HCT116 (cell line): Measurements from ENCODE around the gene SLC22A5. TPM values are rescaled to one million over a fixed set of nuclear protein-coding genes. Genes with fewer than 3 reads are reported as not detected.

Experiments
- ATAC-seq: fragments of 200-7000 bp; cut with Tn5 transposase; 2 replicates; pipeline ENCODE4 v1.9.1; 2020; ENCODE audit warnings: mild to moderate bottlenecking, moderate library complexity
- BruUV-seq: library from RNA; stranded (reverse); fragments of 400-500 nt; replicated peaks from 2 replicates; lab custom pipeline; 2021; lab: Mats Ljungman, UMichigan
- CTCF ChIA-PET: fragments of 300-600 bp; sonication (Branson Sonifier 250); formaldehyde crosslinking; loops from one replicate; lab custom pipeline; 2021; ENCODE audit warnings: antibody characterized with exemption; lab: Charles Lee
- POLR2A ChIA-PET: fragments of 300-600, 350-600 bp; sonication (Branson Sonifier 250); formaldehyde crosslinking; loops from one replicate; lab custom pipeline; 2021; ENCODE audit warnings: antibody characterized with exemption; lab: Charles Lee
- RAD21 ChIA-PET, 2 experiments: fragments of 300-600 bp; sonication (Branson Sonifier 250); formaldehyde crosslinking; loops; one replicate each; lab custom pipeline; 2023; ENCODE audit warnings: low total read pairs in 2 of 2; ENCODE audit not compliant: uncharacterized antibody in 2 of 2, unreplicated experiment in 2 of 2, low non-redundant PET in 1 of 2; lab: Charles Lee
- DNase-seq: peaks from one replicate; pipeline ENCODE4 v3.0.0-alpha.2; 2010; ENCODE audit warnings: low read depth, low spot score
- H2AFZ ChIP-seq: fragments of 200-600 bp; shearing (Covaris generic), sonication (generic); 2 replicates; pipeline ENCODE4 v1.6.1; 2017; ENCODE audit warnings: low read depth, mixed run types, mixed read lengths, antibody characterized with exemption, low read length; ENCODE audit not compliant: poor library complexity, severe bottlenecking
- H3K27ac ChIP-seq: 2 replicates; pipeline ENCODE4 v1.5.1; 2012; ENCODE audit warnings: low read depth, low read length
- H3K27me3 ChIP-seq: fragments of 200-600 bp; sonication (generic); 2 replicates; pipeline ENCODE4 v1.6.1; 2016; ENCODE audit warnings: mixed run types, low read length, mixed read lengths; ENCODE audit not compliant: insufficient read depth
- H3K36me3 ChIP-seq, 2 experiments: fragments of 200-500 bp in 1 of 2; fragments of 200-600 bp in 1 of 2; sonication (Bioruptor generic) in 1 of 2; sonication (generic) in 1 of 2; 2 replicates each; pipeline versions ENCODE4 v1.5.1 to v1.6.1; 2014 to 2016; ENCODE audit warnings: low read length in 2 of 2, inconsistent platforms in 1 of 2, mixed read lengths in 1 of 2, mixed run types in 1 of 2; ENCODE audit not compliant: insufficient read depth in 2 of 2, control insufficient read depth in 1 of 2
- H3K4me1 ChIP-seq, 2 experiments: fragments of 200-600 bp in 1 of 2; sonication (generic) in 1 of 2; 2 replicates each; pipeline versions ENCODE4 v1.5.1 to v1.6.1; 2012 to 2017; ENCODE audit warnings: low read length in 2 of 2, inconsistent platforms in 1 of 2, mild to moderate bottlenecking in 1 of 2, mixed read lengths in 1 of 2, mixed run types in 1 of 2, moderate library complexity in 1 of 2; ENCODE audit not compliant: insufficient read depth in 2 of 2, control insufficient read depth in 1 of 2
- H3K4me2 ChIP-seq: fragments of 200-600 bp; sonication (generic); 2 replicates; pipeline ENCODE4 v1.6.1; 2017; ENCODE audit warnings: mixed run types, low read length, mixed read lengths
- H3K4me3 ChIP-seq, 2 experiments: fragments of 200-600 bp in 1 of 2; sonication (generic) in 1 of 2; replicated peaks in 1 of 2; 2 replicates each; pipeline ENCODE4 v1.5.1; 2011 to 2016; ENCODE audit warnings: low read length in 2 of 2, control low read depth in 1 of 2, low read depth in 1 of 2, mild to moderate bottlenecking in 1 of 2, mixed read lengths in 1 of 2, mixed run types in 1 of 2
- H3K79me2 ChIP-seq: fragments of 200-600 bp; sonication (generic); 2 replicates; pipeline ENCODE4 v1.6.1; 2017; ENCODE audit warnings: mild to moderate bottlenecking, mixed run types, low read length, moderate library complexity, mixed read lengths; ENCODE audit not compliant: insufficient read depth
- H3K9ac ChIP-seq: fragments of 200-600 bp; sonication (generic); 2 replicates; pipeline ENCODE4 v1.6.1; 2016; ENCODE audit warnings: low read length, mixed read lengths
- H3K9me2 ChIP-seq: fragments of 200-600 bp; sonication (generic), shearing (Covaris generic); 2 replicates; pipeline ENCODE4 v1.6.1; 2017; ENCODE audit warnings: mixed run types, mild to moderate bottlenecking, moderate library complexity; ENCODE audit not compliant: insufficient read depth
- H3K9me3 ChIP-seq, 2 experiments: fragments of 200-500 bp in 1 of 2; fragments of 200-600 bp in 1 of 2; sonication (Bioruptor generic) in 1 of 2; sonication (generic) in 1 of 2; 2 replicates each; pipeline ENCODE4 v1.6.1; 2014 to 2017; ENCODE audit warnings: low read length in 2 of 2, mixed read lengths in 2 of 2, inconsistent platforms in 1 of 2, low read depth in 1 of 2, mild to moderate bottlenecking in 1 of 2, mixed run types in 1 of 2, moderate library complexity in 1 of 2; ENCODE audit not compliant: control insufficient read depth in 1 of 2, insufficient read depth in 1 of 2
- H4K20me1 ChIP-seq: fragments of 200-600 bp; sonication (generic), shearing (Covaris generic); 2 replicates; pipeline ENCODE4 v1.6.1; 2017; ENCODE audit warnings: mixed run types, mild to moderate bottlenecking, moderate library complexity; ENCODE audit not compliant: insufficient read depth
- ELF1 ChIP-seq: IDR thresholded peaks from 2 replicates; pipeline ENCODE4 v1.6.1; 2012; ENCODE audit warnings: low read depth, borderline replicate concordance
- EZH2phosphoT487 ChIP-seq: fragments of 200-600 bp; IDR thresholded peaks from 2 replicates; pipeline ENCODE4 v1.6.1; 2018; ENCODE audit warnings: antibody characterized with exemption, borderline replicate concordance
- JUND ChIP-seq: IDR thresholded peaks from 2 replicates; pipeline ENCODE4 v1.6.1; 2012
- RAD21 ChIP-seq: IDR thresholded peaks from 2 replicates; pipeline ENCODE4 v1.6.1; 2012; ENCODE audit warnings: low read depth, mild to moderate bottlenecking
- TCF7L2 ChIP-seq: IDR thresholded peaks from 2 replicates; pipeline ENCODE4 v1.7.0; 2011; ENCODE audit warnings: borderline replicate concordance, inconsistent platforms; ENCODE audit not compliant: insufficient read depth, insufficient read length; ENCODE audit errors: extremely low read depth
- YY1 ChIP-seq: IDR thresholded peaks from 2 replicates; pipeline ENCODE4 v1.6.1; 2011; ENCODE audit warnings: low read length, low read depth, moderate library complexity, mild to moderate bottlenecking; ENCODE audit not compliant: insufficient replicate concordance; ENCODE audit errors: extremely low read depth
- intact Hi-C: fragments of 100-400 bp; cut with micrococcal nuclease; formaldehyde crosslinking; loops from 2 replicates; pipeline ENCODE4 v1.10.0; 2022
- total RNA-seq: library from RNA; stranded (reverse); gene quantifications from one replicate; pipeline ENCODE4 v1.2.1, GENCODE V29; 2021; ENCODE audit not compliant: unreplicated experiment
- TF ChIP-seq, protein P1 (sequence below): IDR thresholded peaks from 2 replicates; pipeline ENCODE4 v1.6.1; 2012
- TF ChIP-seq, protein P2 (sequence below), 3 experiments: fragments of 200-600 bp in 1 of 3; sonication (generic) in 1 of 3; IDR thresholded peaks in 2 of 3; conservative IDR thresholded peaks in 1 of 3; 2 replicates each; pipeline ENCODE4 v1.5.1; 2012 to 2017; ENCODE audit warnings: low read depth in 2 of 3, low read length in 2 of 3, antibody characterized with exemption in 1 of 3, borderline replicate concordance in 1 of 3, control low read depth in 1 of 3, mild to moderate bottlenecking in 1 of 3, mixed read lengths in 1 of 3, mixed run types in 1 of 3, moderate library complexity in 1 of 3; ENCODE audit not compliant: insufficient read depth in 1 of 3

Gene SLC22A5
- total RNA-seq, 1 experiment from 2014 or later = 9.9 TPM

DNA sequence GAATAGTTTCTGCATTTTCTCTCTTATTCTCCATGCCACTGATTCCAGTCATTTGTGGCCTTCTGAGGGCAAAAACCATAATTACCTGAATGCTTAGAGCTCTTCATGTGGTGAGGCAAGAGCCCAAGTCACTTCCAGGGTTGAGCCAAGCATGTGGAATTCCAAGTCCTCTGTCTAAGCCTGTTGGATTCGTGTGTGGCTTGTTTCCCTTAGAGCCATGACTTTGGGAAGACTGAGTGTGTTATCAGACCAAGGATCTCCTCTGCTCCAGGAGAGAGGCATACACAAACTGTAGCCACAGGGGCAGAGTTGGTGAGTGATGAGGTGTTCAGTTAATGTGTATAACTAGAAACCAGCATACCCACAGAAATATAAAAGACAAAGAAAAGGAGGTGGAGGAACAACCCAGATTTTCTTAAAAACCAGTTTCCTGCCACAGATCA lies 27.1 kb downstream of the SLC22A5 start:
- peaks cover 0 to 19% of the 10 kb centered on the region in 2 experiments; a peak in 2 of 4 replicates for H3K36me3 ChIP-seq
- TF ChIP-seq, protein P1, sequence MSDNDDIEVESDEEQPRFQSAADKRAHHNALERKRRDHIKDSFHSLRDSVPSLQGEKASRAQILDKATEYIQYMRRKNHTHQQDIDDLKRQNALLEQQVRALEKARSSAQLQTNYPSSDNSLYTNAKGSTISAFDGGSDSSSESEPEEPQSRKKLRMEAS = no peak
- TF ChIP-seq, protein P2, sequence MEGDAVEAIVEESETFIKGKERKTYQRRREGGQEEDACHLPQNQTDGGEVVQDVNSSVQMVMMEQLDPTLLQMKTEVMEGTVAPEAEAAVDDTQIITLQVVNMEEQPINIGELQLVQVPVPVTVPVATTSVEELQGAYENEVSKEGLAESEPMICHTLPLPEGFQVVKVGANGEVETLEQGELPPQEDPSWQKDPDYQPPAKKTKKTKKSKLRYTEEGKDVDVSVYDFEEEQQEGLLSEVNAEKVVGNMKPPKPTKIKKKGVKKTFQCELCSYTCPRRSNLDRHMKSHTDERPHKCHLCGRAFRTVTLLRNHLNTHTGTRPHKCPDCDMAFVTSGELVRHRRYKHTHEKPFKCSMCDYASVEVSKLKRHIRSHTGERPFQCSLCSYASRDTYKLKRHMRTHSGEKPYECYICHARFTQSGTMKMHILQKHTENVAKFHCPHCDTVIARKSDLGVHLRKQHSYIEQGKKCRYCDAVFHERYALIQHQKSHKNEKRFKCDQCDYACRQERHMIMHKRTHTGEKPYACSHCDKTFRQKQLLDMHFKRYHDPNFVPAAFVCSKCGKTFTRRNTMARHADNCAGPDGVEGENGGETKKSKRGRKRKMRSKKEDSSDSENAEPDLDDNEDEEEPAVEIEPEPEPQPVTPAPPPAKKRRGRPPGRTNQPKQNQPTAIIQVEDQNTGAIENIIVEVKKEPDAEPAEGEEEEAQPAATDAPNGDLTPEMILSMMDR (IDR thresholded peaks at IDR 0.05 in 2 of 3, conservative IDR thresholded peaks at IDR 0.05 in 1 of 3; ENCODE audit: borderline replicate concordance in 1 of 3, insufficient read depth in 1 of 3, low read depth in 2 of 3, low read length in 2 of 3) = no peak
- TF ChIP-seq YY1 = no peak
- TF ChIP-seq JUND = no peak
- no peak for TF ChIP-seq ELF1
- TF ChIP-seq RAD21 = no peak
- TF ChIP-seq EZH2phosphoT487 = no peak
- no peak for TF ChIP-seq TCF7L2
- TF ChIP-seq, all 23 proteins: peak for 0
- no peaks in the 10 kb centered on the region; a peak in 1 of 4 replicates for H3K4me1 ChIP-seq
- no peaks in the 10 kb centered on the region for H3K9me2 ChIP-seq
- no peak overlapping the region for H3K4me2 ChIP-seq
- DNase-seq (no peak), ATAC-seq (no peak)
- ChIA-PET RAD21 (no interaction called here), CTCF (no interaction called here), POLR2A (no interaction called here)
- H3K9ac ChIP-seq = no peak overlapping the region
- H2AFZ ChIP-seq = no peak overlapping the region
- no peaks in the 10 kb centered on the region for H4K20me1 ChIP-seq
- no peaks in the 10 kb centered on the region for H3K79me2 ChIP-seq
- no peaks in the 10 kb centered on the region for H3K27me3 ChIP-seq
- no TSS peak for BruUV-seq
- no peak overlapping the region for H3K4me3 ChIP-seq
- intact Hi-C loops = no loop called here
- no peak overlapping the region for H3K27ac ChIP-seq
- no peaks in the 10 kb centered on the region for H3K9me3 ChIP-seq
